Astrocyte (in vitro differentiated cells and primary cell): Measurements from ENCODE around the gene PCGF2. TPM values are rescaled to one million over a fixed set of nuclear protein-coding genes. Genes with fewer than 3 reads are reported as not detected.

ENCODE experiments used
- DNase-seq: peaks from one replicate; pipeline ENCODE4 v3.0.0-alpha.2; 2010; ENCODE audit warnings: low read depth
- FAIRE-seq: peaks from 2 replicates; lab custom pipeline; 2011; peaks lifted over from hg19 to GRCh38; lab: Jason Lieb, UNC
- H2AFZ ChIP-seq: 2 replicates; pipeline ENCODE4 v1.6.0; 2012; ENCODE audit warnings: low read depth, low read length, inconsistent platforms
- H3K27ac ChIP-seq: 2 replicates; pipeline ENCODE4 v1.5.1; 2011; ENCODE audit warnings: low read depth, low read length, inconsistent platforms
- H3K27me3 ChIP-seq: 2 replicates; pipeline ENCODE4 v1.6.0; 2011; ENCODE audit warnings: low read length, inconsistent platforms; ENCODE audit not compliant: insufficient read depth
- H3K36me3 ChIP-seq: 2 replicates; pipeline ENCODE4 v1.5.1; 2011; ENCODE audit warnings: low read length, inconsistent platforms; ENCODE audit not compliant: insufficient read depth
- H3K4me1 ChIP-seq: 2 replicates; pipeline ENCODE4 v1.5.1; 2011; ENCODE audit warnings: low read length, inconsistent platforms; ENCODE audit not compliant: insufficient read depth
- H3K4me2 ChIP-seq: 2 replicates; pipeline ENCODE4 v1.6.0; 2012; ENCODE audit warnings: low read length, inconsistent platforms
- H3K4me3 ChIP-seq: 2 replicates; pipeline ENCODE4 v1.5.1; 2011; ENCODE audit warnings: low read depth, mild to moderate bottlenecking, low read length, inconsistent platforms; ENCODE audit not compliant: insufficient read depth
- H3K79me2 ChIP-seq: 2 replicates; pipeline ENCODE4 v1.6.0; 2012; ENCODE audit warnings: mild to moderate bottlenecking, low read length, inconsistent platforms; ENCODE audit not compliant: insufficient read depth
- H3K9ac ChIP-seq: 2 replicates; pipeline ENCODE4 v1.6.0; 2012; ENCODE audit warnings: mild to moderate bottlenecking, low read length, inconsistent platforms
- H3K9me3 ChIP-seq: 2 replicates; pipeline ENCODE4 v1.5.1; 2012; ENCODE audit warnings: low read depth, mild to moderate bottlenecking, low read length, inconsistent platforms; ENCODE audit not compliant: insufficient read depth
- H4K20me1 ChIP-seq: 2 replicates; pipeline ENCODE4 v1.6.0; 2012; ENCODE audit warnings: low read length, inconsistent platforms; ENCODE audit not compliant: insufficient read depth
- H3K27ac Mint-ChIP-seq: one replicate; pipeline ENCODE4 v1.8.0; 2021; ENCODE audit warnings: mild to moderate bottlenecking, mixed read lengths; ENCODE audit not compliant: unreplicated experiment
- H3K27me3 Mint-ChIP-seq: one replicate; pipeline ENCODE4 v1.8.0; 2021; ENCODE audit warnings: low read depth, mixed read lengths; ENCODE audit not compliant: unreplicated experiment
- H3K36me3 Mint-ChIP-seq: one replicate; pipeline ENCODE4 v1.8.0; 2021; ENCODE audit warnings: low read depth, mixed read lengths; ENCODE audit not compliant: unreplicated experiment
- H3K4me1 Mint-ChIP-seq: one replicate; pipeline ENCODE4 v1.8.0; 2021; ENCODE audit warnings: low read depth, mixed read lengths; ENCODE audit not compliant: unreplicated experiment
- H3K4me3 Mint-ChIP-seq: one replicate; pipeline ENCODE4 v1.8.0; 2021; ENCODE audit warnings: mild to moderate bottlenecking, moderate library complexity, mixed read lengths; ENCODE audit not compliant: unreplicated experiment
- H3K9me3 Mint-ChIP-seq: one replicate; pipeline ENCODE4 v1.8.0; 2021; ENCODE audit warnings: mild to moderate bottlenecking, mixed read lengths; ENCODE audit not compliant: unreplicated experiment
- CTCF ChIP-seq: IDR thresholded peaks from 2 replicates; pipeline ENCODE4 v1.5.1; 2011; ENCODE audit warnings: low read depth, mild to moderate bottlenecking, inconsistent platforms, low read length, moderate library complexity; ENCODE audit not compliant: insufficient read depth
- EZH2 ChIP-seq: IDR thresholded peaks from 2 replicates; pipeline ENCODE4 v1.6.1; 2012; ENCODE audit warnings: mild to moderate bottlenecking, low read length, inconsistent platforms; ENCODE audit not compliant: insufficient read depth
- total RNA-seq: library from RNA; stranded (reverse); gene quantifications from 2 replicates; pipeline ENCODE4 v1.2.1, GENCODE V29; 2021

PCGF2 gene
- total RNA-seq, 1 donor from 2014 or later, result 73.7 TPM

GRCh38 chr17:38701504-38702165, 46.5 kb downstream of the PCGF2 start:
- peak; percentile 10 for DNase-seq
- peak overlapping the region; percentile 64 for H3K4me3 ChIP-seq
- Mint-ChIP-seq H3K4me1 (peaks cover 11% of the 10 kb centered on the region), H3K27ac (peak overlapping the region; percentile 88), H3K9me3 (peaks cover 4% of the 10 kb centered on the region), H3K4me3 (peak overlapping the region; percentile 81), H3K27me3 (peaks cover 27% of the 10 kb centered on the region), H3K36me3 (no peaks in the 10 kb centered on the region)
- FAIRE-seq, result no peak
- peak overlapping the region; percentile 92 for H3K4me2 ChIP-seq
- peaks cover 5% of the 10 kb centered on the region for H4K20me1 ChIP-seq
- H3K9ac ChIP-seq, result peak overlapping the region; percentile 77
- H3K36me3 ChIP-seq, result no peaks in the 10 kb centered on the region
- H3K9me3 ChIP-seq, result no peaks in the 10 kb centered on the region
- H3K4me1 ChIP-seq, result peaks cover 37% of the 10 kb centered on the region
- peak overlapping the region; percentile 84 for H2AFZ ChIP-seq
- peaks cover 20% of the 10 kb centered on the region for H3K27me3 ChIP-seq
- peaks cover 7% of the 10 kb centered on the region for H3K79me2 ChIP-seq
- H3K27ac ChIP-seq, result no peak overlapping the region
- no peak for TF ChIP-seq EZH2
- TF ChIP-seq CTCF, result no peak

- Histone ChIP-seq H2AFZ (no peak overlapping the region), H3K9me3 (no peaks in the 10 kb centered on the region), H4K20me1 (no peaks in the 10 kb centered on the region), H3K4me3 (no peak overlapping the region), H3K4me2 (no peak overlapping the region), H3K9ac (no peak overlapping the region), H3K4me1 (peaks cover 20% of the 10 kb centered on the region), H3K27me3 (peaks cover 17% of the 10 kb centered on the region), H3K36me3 (no peaks in the 10 kb centered on the region), H3K27ac (no peak overlapping the region), H3K79me2 (no peaks in the 10 kb centered on the region)
- H3K9me3 Mint-ChIP-seq, result peaks cover 5% of the 10 kb centered on the region
- H3K27ac Mint-ChIP-seq, result no peak overlapping the region
- DNase-seq, result no peak
- H3K4me3 Mint-ChIP-seq, result no peak overlapping the region
- H3K4me1 Mint-ChIP-seq, result peaks cover 4% of the 10 kb centered on the region
- peaks cover 26% of the 10 kb centered on the region for H3K27me3 Mint-ChIP-seq
- no peaks in the 10 kb centered on the region for H3K36me3 Mint-ChIP-seq
- TF ChIP-seq EZH2, result no peak
- TF ChIP-seq CTCF, result no peak
- no peak for FAIRE-seq
Observed at GRCh38 chr17:38698760-38699159, 49.4 kb downstream of the PCGF2 start.
